Muscle layer of duodenum (tissue), 2 donors: ENCODE data around the gene MAD1L1.

ENCODE experiments used
- H3K27ac ChIP-seq: one replicate; pipeline ENCODE4 v1.7.0; 2013; ENCODE audit warnings: mild to moderate bottlenecking, low read length
- H3K27me3 ChIP-seq: one replicate; pipeline ENCODE4 v1.7.0; 2013; ENCODE audit warnings: low read depth, mild to moderate bottlenecking, control low read depth, low read length
- H3K36me3 ChIP-seq, 2 donors: one replicate each; pipeline ENCODE4 v1.7.0; 2013; ENCODE audit warnings: low read length in 2 of 2, control low read depth in 1 of 2, mild to moderate bottlenecking in 1 of 2; ENCODE audit not compliant: insufficient read depth in 2 of 2, control insufficient read depth in 1 of 2
- H3K4me1 ChIP-seq, 2 donors: one replicate each; pipeline ENCODE4 v1.7.0; 2013; ENCODE audit warnings: low read length in 2 of 2, mild to moderate bottlenecking in 2 of 2, control low read depth in 1 of 2, moderate library complexity in 1 of 2; ENCODE audit not compliant: insufficient read depth in 2 of 2, control insufficient read depth in 1 of 2
- H3K4me3 ChIP-seq, 2 donors: one replicate each; pipeline ENCODE4 v1.7.0; 2013; ENCODE audit warnings: low read length in 2 of 2, low read depth in 1 of 2, mild to moderate bottlenecking in 1 of 2
- H3K9me3 ChIP-seq, 2 donors: one replicate each; pipeline ENCODE4 v1.7.0; 2013; ENCODE audit warnings: low read length in 2 of 2, control low read depth in 1 of 2, mild to moderate bottlenecking in 1 of 2; ENCODE audit not compliant: control insufficient read depth in 1 of 2
- donor health status: healthy.

Gene MAD1L1

GRCh38 chr7:2124604-2125345 is 108.0 kb downstream of the MAD1L1 start:
- Histone ChIP-seq H3K27ac (no peak overlapping the region), H3K27me3 (no peaks in the 10 kb centered on the region), H3K9me3 (no peaks in the 10 kb centered on the region), H3K4me1 (no peaks in the 10 kb centered on the region), H3K4me3 (no peak overlapping the region), H3K36me3 (peaks cover 0 to 4% of the 10 kb centered on the region in 2 donors)

GRCh38 chr7:2123916-2124315 is 108.8 kb downstream of the MAD1L1 start:
- no peak overlapping the region for H3K27ac ChIP-seq
- H3K9me3 ChIP-seq: no peaks in the 10 kb centered on the region
- H3K4me1 ChIP-seq: no peaks in the 10 kb centered on the region
- no peak overlapping the region for H3K4me3 ChIP-seq
- no peaks in the 10 kb centered on the region for H3K27me3 ChIP-seq
- peaks cover 0 to 4% of the 10 kb centered on the region in 2 donors for H3K36me3 ChIP-seq

DNA sequence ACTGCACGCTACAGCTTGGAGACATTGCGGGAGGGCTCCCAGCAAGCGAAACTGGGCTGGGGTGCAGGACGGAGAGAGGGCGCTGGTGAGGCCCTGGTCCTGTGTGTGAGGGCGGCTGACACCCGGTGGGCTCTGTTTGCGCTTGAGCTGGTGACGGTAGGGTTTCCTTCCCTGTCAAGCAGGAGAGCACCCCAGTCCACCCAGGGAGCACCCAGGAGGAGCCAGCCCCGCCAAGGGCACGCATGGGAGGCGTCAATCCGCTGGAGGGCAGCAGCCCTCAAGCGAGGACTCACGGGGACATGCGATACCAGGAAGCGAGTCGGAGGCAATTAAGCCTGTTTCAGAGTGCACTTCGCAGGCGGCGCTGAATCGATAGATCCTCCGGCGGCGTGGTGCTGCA is 109.4 kb downstream of the MAD1L1 start:
- Histone ChIP-seq H3K36me3 (peaks cover 0 to 4% of the 10 kb centered on the region in 2 donors), H3K4me1 (no peaks in the 10 kb centered on the region), H3K27ac (no peak overlapping the region), H3K4me3 (no peak overlapping the region), H3K9me3 (no peaks in the 10 kb centered on the region), H3K27me3 (no peaks in the 10 kb centered on the region)

DNA sequence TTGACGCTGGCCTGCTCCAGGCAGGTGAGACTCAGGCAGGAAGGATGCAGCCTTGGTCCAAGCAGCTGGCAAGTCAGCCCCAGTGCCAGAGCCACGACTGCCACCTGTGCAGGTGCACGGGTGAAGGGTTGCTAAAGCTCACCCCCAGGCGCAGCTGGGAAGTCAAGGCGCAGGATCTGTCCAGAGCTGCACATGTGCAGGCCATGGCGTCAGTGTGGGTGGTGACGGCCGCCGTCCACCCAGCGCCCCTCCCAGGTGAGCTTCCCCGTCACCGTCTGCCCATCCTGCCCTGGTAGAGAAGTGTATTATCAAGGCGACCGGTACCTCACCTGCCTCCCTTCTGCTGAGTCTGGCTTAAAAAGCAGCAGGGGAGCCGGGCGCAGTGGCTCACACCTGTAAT is 110.1 kb downstream of the MAD1L1 start:
- H3K27me3 ChIP-seq: no peaks in the 10 kb centered on the region
- no peaks in the 10 kb centered on the region for H3K9me3 ChIP-seq
- H3K4me1 ChIP-seq: no peaks in the 10 kb centered on the region
- H3K36me3 ChIP-seq: peaks cover 0 to 4% of the 10 kb centered on the region in 2 donors
- H3K4me3 ChIP-seq: no peak overlapping the region
- H3K27ac ChIP-seq: no peak overlapping the region

DNA sequence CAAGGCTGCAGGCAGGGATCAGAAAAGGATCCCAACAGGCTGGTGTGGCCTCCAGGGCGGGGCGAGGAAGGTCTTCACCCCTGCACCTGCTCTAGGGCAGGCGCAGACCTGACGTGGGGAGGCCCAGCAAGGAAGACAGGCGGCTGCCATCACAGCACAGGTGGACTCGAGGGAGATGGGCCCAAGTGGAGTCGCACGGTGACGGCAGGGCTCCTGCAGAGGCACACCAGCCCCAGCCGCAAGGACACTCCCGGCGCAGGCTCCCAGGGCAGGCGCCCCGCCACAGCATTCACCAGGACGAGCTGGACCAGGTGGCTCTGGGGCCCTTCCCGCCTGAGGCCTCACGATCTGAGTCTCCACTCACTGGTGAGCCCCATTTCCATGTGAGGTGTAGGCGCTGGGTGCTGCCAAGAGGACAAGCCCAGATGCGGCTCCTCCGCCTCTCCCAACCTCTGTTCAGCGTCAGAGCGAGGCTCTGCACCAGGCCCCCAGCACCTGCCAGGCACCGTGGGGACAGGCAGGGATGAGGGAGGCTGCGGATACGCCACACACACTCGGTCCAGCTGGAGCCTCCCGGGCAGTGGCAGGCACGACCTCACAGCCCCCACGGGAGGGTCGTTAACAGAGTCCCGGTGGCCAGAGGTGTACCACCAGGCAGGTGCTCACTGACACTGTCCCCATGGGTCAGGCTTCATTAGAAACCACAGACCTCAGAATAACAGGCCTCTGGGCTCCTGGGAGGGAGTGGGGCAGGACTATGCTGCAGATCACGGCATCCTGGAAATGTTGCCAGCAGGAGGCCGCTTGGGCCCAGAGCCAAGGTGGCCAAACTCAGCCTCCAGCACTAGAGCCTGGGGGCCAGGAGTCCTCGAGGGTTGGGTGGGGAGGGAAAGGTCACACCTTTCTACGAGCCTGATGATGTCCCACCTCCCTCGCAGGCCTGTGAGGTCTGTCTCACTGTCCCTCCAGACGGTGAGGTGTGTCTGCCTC is 111.6 kb downstream of the MAD1L1 start:
- Histone ChIP-seq H3K9me3 (no peaks in the 10 kb centered on the region), H3K4me3 (no peak overlapping the region), H3K27me3 (no peaks in the 10 kb centered on the region), H3K36me3 (peaks cover 0 to 4% of the 10 kb centered on the region in 2 donors), H3K27ac (no peak overlapping the region), H3K4me1 (peaks cover 4 to 12% of the 10 kb centered on the region in 2 donors)

GRCh38 chr7:2120251-2120660 is 112.5 kb downstream of the MAD1L1 start:
- H3K36me3 ChIP-seq: peaks cover 0 to 4% of the 10 kb centered on the region in 2 donors
- no peak overlapping the region for H3K4me3 ChIP-seq
- H3K27me3 ChIP-seq: no peaks in the 10 kb centered on the region
- peaks cover 4 to 12% of the 10 kb centered on the region in 2 donors for H3K4me1 ChIP-seq
- no peaks in the 10 kb centered on the region for H3K9me3 ChIP-seq
- H3K27ac ChIP-seq: no peak overlapping the region

GRCh38 chr7:2118630-2119190 is 114.0 kb downstream of the MAD1L1 start:
- Histone ChIP-seq H3K4me1 (peaks cover 4 to 12% of the 10 kb centered on the region in 2 donors), H3K36me3 (peaks cover 0 to 4% of the 10 kb centered on the region in 2 donors), H3K27me3 (no peaks in the 10 kb centered on the region), H3K4me3 (no peak overlapping the region), H3K9me3 (no peaks in the 10 kb centered on the region), H3K27ac (no peak overlapping the region)

- H3K36me3 ChIP-seq: peaks cover 0 to 4% of the 10 kb centered on the region in 2 donors
- H3K27me3 ChIP-seq: no peaks in the 10 kb centered on the region
- no peaks in the 10 kb centered on the region for H3K9me3 ChIP-seq
- H3K4me3 ChIP-seq: no peak overlapping the region
- peaks cover 4 to 12% of the 10 kb centered on the region in 2 donors for H3K4me1 ChIP-seq
- H3K27ac ChIP-seq: no peak overlapping the region
Observed at GRCh38 chr7:2118056-2118455, 114.7 kb downstream of the MAD1L1 start.

DNA sequence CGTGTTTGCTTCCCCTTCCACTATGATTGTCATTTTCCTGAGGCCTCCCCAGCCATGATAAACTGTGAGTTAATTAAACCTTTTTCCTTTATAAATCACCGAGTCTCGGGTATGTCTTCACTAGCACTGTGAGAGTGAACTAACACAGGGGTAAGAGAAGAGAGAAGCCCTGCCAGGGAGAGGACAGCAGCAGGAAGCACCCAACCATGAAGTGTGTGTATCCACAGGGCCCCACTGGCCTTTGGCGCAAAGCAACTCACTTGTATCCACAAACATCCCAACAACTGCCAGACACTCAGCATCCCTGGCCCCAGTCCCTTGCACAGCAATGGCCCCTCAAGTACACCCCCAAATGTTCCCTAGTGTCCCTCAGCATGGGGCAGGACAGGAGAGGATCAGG is 115.1 kb downstream of the MAD1L1 start:
- H3K4me1 ChIP-seq: peaks cover 4 to 12% of the 10 kb centered on the region in 2 donors
- H3K27ac ChIP-seq: no peak overlapping the region
- H3K36me3 ChIP-seq: peaks cover 0 to 4% of the 10 kb centered on the region in 2 donors
- no peak overlapping the region for H3K4me3 ChIP-seq
- no peaks in the 10 kb centered on the region for H3K27me3 ChIP-seq
- H3K9me3 ChIP-seq: no peaks in the 10 kb centered on the region

DNA sequence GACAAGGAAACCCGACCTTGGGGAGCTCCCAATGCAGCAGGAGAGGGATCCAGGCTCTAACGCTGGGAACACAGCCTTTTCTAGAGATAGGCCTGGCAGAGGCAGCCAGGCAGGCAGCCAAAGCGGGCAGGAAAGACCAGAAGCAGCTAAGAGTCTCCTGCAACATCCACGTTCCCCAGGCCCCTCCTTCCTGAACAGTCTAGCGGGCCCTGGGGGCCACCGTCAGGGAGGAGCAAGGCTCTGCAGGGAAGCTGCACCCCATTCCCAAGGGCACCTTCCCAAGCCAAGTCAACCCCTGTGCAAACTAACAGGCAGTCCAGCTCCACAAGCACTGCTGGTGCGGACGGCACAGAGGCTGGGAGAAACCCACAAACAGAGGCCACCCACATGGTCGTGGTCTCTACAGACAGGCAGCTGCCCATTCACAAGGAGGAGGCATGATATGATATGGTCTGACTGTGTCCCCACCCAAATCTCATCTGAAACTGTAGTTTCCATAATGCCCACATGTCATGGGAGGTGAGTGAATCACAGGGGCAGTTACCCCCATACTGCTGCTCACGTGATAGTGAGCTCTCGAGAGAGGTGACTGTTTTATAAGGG is 115.7 kb downstream of the MAD1L1 start:
- H3K4me1 ChIP-seq: peaks cover 4 to 12% of the 10 kb centered on the region in 2 donors
- H3K27ac ChIP-seq: no peak overlapping the region

DNA sequence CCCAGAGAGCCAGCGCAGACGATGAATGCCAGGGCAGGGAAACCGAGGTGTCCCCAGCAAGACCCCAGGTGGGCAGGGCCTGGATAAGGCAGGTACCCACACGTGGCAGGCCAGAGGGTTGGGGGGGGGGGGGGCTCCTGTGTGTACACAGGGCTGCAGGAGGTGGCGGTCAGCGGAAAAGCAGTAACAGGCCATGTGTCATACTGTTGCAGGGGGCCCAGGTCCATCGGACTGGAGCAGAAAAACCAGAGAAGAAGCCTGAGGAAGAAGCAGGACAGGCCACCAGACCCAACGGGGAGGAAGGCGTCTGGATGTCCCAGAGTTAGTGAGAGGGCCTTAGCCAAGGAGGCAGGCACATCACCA is 116.3 kb downstream of the MAD1L1 start:
- Histone ChIP-seq H3K36me3 (peaks cover 0 to 4% of the 10 kb centered on the region in 2 donors), H3K27me3 (no peaks in the 10 kb centered on the region), H3K27ac (no peak overlapping the region), H3K9me3 (no peaks in the 10 kb centered on the region), H3K4me3 (no peak overlapping the region), H3K4me1 (peaks cover 4 to 15% of the 10 kb centered on the region in 2 donors)

More for the DNA sequence above, 115.7 kb downstream of the MAD1L1 start:
- Histone ChIP-seq H3K36me3 (peaks cover 0 to 4% of the 10 kb centered on the region in 2 donors), H3K4me3 (no peak overlapping the region), H3K9me3 (no peaks in the 10 kb centered on the region), H3K27me3 (no peaks in the 10 kb centered on the region)
